Measurements from ENCODE around the gene ATP2A1.
A peak's percentile ranks its signal among the peaks of the same experiment; 100 is the strongest.
"Not testable (repeated sequence)": the region's sequence is repeated elsewhere in the genome, so short reads cannot be mapped to it uniquely, and the experiment has no call there.

The ATP2A1 gene

DNA sequence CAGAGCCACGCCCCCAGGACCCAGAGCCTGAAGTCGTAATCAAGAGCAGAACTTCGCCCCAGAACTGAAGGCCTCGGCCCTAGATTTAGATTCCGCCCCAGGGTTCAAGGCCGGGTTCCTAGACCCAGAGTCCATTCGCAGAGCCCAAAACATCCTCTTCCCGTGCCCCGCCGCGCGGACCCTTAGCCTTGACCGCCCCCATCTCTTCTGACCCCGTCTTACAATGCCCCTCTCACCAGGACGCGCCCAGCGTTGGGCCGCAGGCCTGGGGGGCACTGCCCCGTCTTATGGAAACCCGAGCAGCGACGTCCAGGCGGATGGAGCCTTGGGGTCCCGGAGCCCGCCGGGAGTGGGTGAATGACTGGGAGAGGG is 58.5 kb downstream of the ATP2A1 start:
- Histone ChIP-seq H3K9ac (ENCODE audit: insufficient read length) (no peak overlapping the region), H3K9me3 (ENCODE audit: low read depth, low read length) (no peaks in the 10 kb centered on the region), H3K36me3 (ENCODE audit: insufficient read depth, low read length) (no peaks in the 10 kb centered on the region), H3K27ac (no peak overlapping the region), H3K4me3 (no peak overlapping the region; the same call in 1 of the 2 replicates)
- TF ChIP-seq POLR2AphosphoS5 (IDR thresholded peaks at IDR 0.05; ENCODE audit: borderline replicate concordance, low read depth, low read length): no peak
- TF ChIP-seq FOXP2 (optimal IDR thresholded peaks at IDR 0.05; ENCODE audit: control extremely low read depth, extremely low read length, insufficient read depth): no peak
- TF ChIP-seq EZH2 (IDR thresholded peaks at IDR 0.05): no peak
- DNase-seq (ENCODE audit: low read depth, low spot score): no peak

DNA sequence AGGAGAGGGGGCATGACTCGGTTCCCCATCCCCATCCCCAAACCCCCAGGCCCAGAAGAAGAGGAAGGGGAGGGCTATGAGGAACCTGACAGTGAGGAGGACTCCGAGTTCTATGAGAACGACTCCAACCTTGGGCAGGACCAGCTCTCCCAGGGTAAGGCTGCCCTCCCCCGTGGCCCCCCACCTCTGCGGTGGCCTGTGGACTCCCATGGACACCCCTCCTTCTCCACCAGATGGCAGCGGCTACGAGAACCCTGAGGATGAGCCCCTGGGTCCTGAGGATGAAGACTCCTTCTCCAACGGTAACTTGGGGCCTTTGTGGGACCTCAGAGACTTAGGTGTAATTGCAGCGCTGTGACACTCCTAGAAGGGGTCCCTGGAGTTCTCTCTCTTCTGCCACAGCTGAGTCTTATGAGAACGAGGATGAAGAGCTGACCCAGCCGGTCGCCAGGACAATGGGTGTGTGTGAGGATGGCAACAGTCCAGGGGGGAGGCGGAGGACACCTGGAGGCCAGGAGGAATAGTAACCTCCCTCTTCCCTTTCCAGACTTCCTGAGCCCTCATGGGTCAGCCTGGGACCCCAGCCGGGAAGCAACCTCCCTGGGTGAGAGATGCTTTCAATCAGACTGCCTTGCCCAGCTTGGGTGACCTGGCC is 59.1 kb downstream of the ATP2A1 start:
- no peaks in the 10 kb centered on the region for H3K36me3 ChIP-seq (ENCODE audit: insufficient read depth, low read length)
- H3K4me3 ChIP-seq: no peak overlapping the region
- no peak for DNase-seq (ENCODE audit: low read depth, low spot score)
- no peak overlapping the region for H3K27ac ChIP-seq
- no peak overlapping the region for H3K9ac ChIP-seq (ENCODE audit: insufficient read length)
- no peaks in the 10 kb centered on the region for H3K9me3 ChIP-seq (ENCODE audit: low read depth, low read length)
- TF ChIP-seq EZH2 (IDR thresholded peaks at IDR 0.05): no peak
- TF ChIP-seq FOXP2 (optimal IDR thresholded peaks at IDR 0.05; ENCODE audit: control extremely low read depth, extremely low read length, insufficient read depth): no peak
- TF ChIP-seq POLR2AphosphoS5 (IDR thresholded peaks at IDR 0.05; ENCODE audit: borderline replicate concordance, low read depth, low read length): no peak

DNA sequence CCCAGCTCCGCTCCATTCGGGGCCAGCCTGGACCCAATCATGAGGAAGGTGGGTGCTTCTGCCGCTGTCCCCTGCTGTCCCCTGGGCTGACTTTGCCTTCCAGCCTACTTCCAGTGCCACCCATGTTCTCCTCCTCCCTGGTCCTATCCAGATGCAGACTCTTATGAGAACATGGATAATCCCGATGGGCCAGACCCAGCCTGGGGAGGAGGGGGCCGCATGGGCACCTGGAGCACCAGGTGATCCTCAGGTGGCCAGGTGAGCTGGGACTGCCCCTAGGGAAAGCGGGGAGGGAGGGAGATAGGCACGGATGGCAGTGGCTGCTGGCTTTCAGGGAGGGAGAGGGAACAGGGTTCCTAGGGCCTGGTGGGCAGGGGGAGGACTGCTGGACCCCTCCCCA is 60.4 kb downstream of the ATP2A1 start:
- DNase-seq (ENCODE audit: low read depth, low spot score): no peak
- TF ChIP-seq FOXP2 (optimal IDR thresholded peaks at IDR 0.05; ENCODE audit: control extremely low read depth, extremely low read length, insufficient read depth) (no peak), EZH2 (IDR thresholded peaks at IDR 0.05) (no peak), POLR2AphosphoS5 (IDR thresholded peaks at IDR 0.05; ENCODE audit: borderline replicate concordance, low read depth, low read length) (no peak)
- H3K4me3 ChIP-seq: no peak overlapping the region
- no peaks in the 10 kb centered on the region for H3K9me3 ChIP-seq (ENCODE audit: low read depth, low read length)
- H3K36me3 ChIP-seq (ENCODE audit: insufficient read depth, low read length): no peaks in the 10 kb centered on the region
- no peak overlapping the region for H3K27ac ChIP-seq
- H3K9ac ChIP-seq (ENCODE audit: insufficient read length): no peak overlapping the region

DNA sequence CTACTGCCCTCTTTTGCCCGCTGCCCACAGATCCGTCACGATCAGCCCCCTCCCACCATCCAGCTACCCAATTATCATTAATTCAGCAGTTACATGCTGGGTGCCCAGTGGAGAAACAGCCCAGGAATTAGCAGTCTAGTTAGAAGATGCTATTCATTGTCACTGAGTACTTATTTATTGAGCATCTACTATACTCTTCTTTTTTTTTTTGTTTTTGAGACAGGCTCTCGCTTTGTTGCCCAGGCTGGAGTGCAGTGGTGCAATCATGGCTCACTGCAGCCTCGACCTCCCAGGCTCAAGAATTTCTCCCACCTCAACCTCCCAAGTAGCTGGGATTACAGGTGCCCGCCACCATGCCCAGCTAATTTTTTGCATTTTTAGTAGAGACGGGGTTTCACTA is 61.5 kb downstream of the ATP2A1 start:
- H3K36me3 ChIP-seq (ENCODE audit: insufficient read depth, low read length); H3K9me3 ChIP-seq (ENCODE audit: low read depth, low read length); DNase-seq (ENCODE audit: low read depth, low spot score); H3K9ac ChIP-seq (ENCODE audit: insufficient read length); H3K4me3 ChIP-seq; H3K27ac ChIP-seq: not testable (repeated sequence)

DNA sequence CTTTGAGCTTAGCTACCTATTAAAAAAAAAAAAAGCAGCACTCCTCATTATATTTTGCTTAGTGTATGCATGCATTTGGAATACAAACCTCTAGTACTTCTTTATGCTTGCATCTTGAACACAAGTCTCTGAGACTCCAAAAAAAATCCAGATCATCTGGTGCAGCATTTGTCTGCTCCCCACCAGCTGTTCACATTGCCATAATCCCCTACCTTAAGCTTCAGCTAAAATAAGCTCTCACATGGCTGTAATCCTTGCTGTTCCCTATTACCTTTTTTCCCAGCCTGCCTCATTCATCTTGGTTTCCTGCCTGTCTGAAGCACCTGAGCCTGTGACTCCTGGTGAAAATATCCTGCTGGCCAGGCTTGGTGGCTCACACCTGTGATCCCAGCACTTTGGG is 65.0 kb downstream of the ATP2A1 start:
- no peak overlapping the region for H3K9ac ChIP-seq (ENCODE audit: insufficient read length)
- H3K9me3 ChIP-seq (ENCODE audit: low read depth, low read length): no peaks in the 10 kb centered on the region
- no peak for DNase-seq (ENCODE audit: low read depth, low spot score)
- no peaks in the 10 kb centered on the region for H3K36me3 ChIP-seq (ENCODE audit: insufficient read depth, low read length)
- TF ChIP-seq EZH2 (IDR thresholded peaks at IDR 0.05) (no peak), FOXP2 (optimal IDR thresholded peaks at IDR 0.05; ENCODE audit: control extremely low read depth, extremely low read length, insufficient read depth) (no peak), POLR2AphosphoS5 (IDR thresholded peaks at IDR 0.05; ENCODE audit: borderline replicate concordance, low read depth, low read length) (no peak)
- no peak overlapping the region for H3K27ac ChIP-seq
- no peak overlapping the region for H3K4me3 ChIP-seq

GRCh38 chr16:28946681-28947080 is 68.4 kb downstream of the ATP2A1 start:
- Histone ChIP-seq H3K36me3 (ENCODE audit: insufficient read depth, low read length) (no peaks in the 10 kb centered on the region), H3K9me3 (ENCODE audit: low read depth, low read length) (no peaks in the 10 kb centered on the region)

GRCh38 chr16:28950648-28951409 is 72.5 kb downstream of the ATP2A1 start, which contains the start of gene NFATC2IP:
Gene NFATC2IP (plus strand): TSS chr16:28950937. CDS start chr16:28951012, 75 bp downstream.
- Histone ChIP-seq H3K36me3 (ENCODE audit: insufficient read depth, low read length) (peaks cover 30% of the 10 kb centered on the region), H3K9ac (ENCODE audit: insufficient read length) (peak within 1 kb of the TSS; percentile 95), H3K9me3 (ENCODE audit: low read depth, low read length) (no peaks in the 10 kb centered on the region), H3K27ac (peak within 1 kb of the TSS; percentile 70; the same call in 1 of the 2 replicates), H3K4me3 (peak within 1 kb of the TSS; percentile 93)
- TF ChIP-seq EZH2 (IDR thresholded peaks at IDR 0.05) (no peak), POLR2AphosphoS5 (IDR thresholded peaks at IDR 0.05; ENCODE audit: borderline replicate concordance, low read depth, low read length) (peak; percentile 78; the same call in 1 of the 2 replicates), FOXP2 (optimal IDR thresholded peaks at IDR 0.05; ENCODE audit: control extremely low read depth, extremely low read length, insufficient read depth) (no peak)
- DNase-seq (ENCODE audit: low read depth, low spot score): peak; percentile 100

More at GRCh38 chr16:28946681-28947080, 68.4 kb downstream of the ATP2A1 start:
- TF ChIP-seq FOXP2 (optimal IDR thresholded peaks at IDR 0.05; ENCODE audit: control extremely low read depth, extremely low read length, insufficient read depth) (no peak), EZH2 (IDR thresholded peaks at IDR 0.05) (no peak), POLR2AphosphoS5 (IDR thresholded peaks at IDR 0.05; ENCODE audit: borderline replicate concordance, low read depth, low read length) (no peak)
- Histone ChIP-seq H3K4me3 (no peak overlapping the region), H3K9ac (ENCODE audit: insufficient read length) (no peak overlapping the region), H3K27ac (no peak overlapping the region)
- DNase-seq (ENCODE audit: low read depth, low spot score): no peak

GRCh38 chr16:28951410-28951943 is 73.2 kb downstream of the ATP2A1 start:
- no peak for DNase-seq (ENCODE audit: low read depth, low spot score)
- no peak overlapping the region for H3K27ac ChIP-seq

More at GRCh38 chr16:28951410-28951943, 73.2 kb downstream of the ATP2A1 start:
- no peaks in the 10 kb centered on the region for H3K9me3 ChIP-seq (ENCODE audit: low read depth, low read length)
- TF ChIP-seq FOXP2 (optimal IDR thresholded peaks at IDR 0.05; ENCODE audit: control extremely low read depth, extremely low read length, insufficient read depth) (no peak), EZH2 (IDR thresholded peaks at IDR 0.05) (no peak), POLR2AphosphoS5 (IDR thresholded peaks at IDR 0.05; ENCODE audit: borderline replicate concordance, low read depth, low read length) (no peak)
- H3K4me3 ChIP-seq: peak overlapping the region; percentile 93
- peak overlapping the region; percentile 95 for H3K9ac ChIP-seq (ENCODE audit: insufficient read length)
- H3K36me3 ChIP-seq (ENCODE audit: insufficient read depth, low read length): peaks cover 37% of the 10 kb centered on the region

All from SK-N-MC (cell line).